Central memory CD8-positive, alpha-beta T cell (primary cell): Measurements from ENCODE around the gene SYCE1.
"Not testable (repeated sequence)": the region's sequence is repeated elsewhere in the genome, so short reads cannot be mapped to it uniquely, and the experiment has no call there.

Experiments
- ATAC-seq: fragments of 150-1000 bp; cut with Tn5 transposase; replicated peaks from 2 replicates; pipeline ENCODE4 v1.10.0; 2022; ENCODE audit warnings: mild to moderate bottlenecking, moderate FRiP score, moderate number of reproducible peaks; ENCODE audit not compliant: poor library complexity, severe bottlenecking; ENCODE audit errors: extremely low read depth
- DNase-seq, 2 donors: peaks; one replicate each; pipeline ENCODE4 v3.0.0; 2021; ENCODE audit warnings: low spot score in 2 of 2
- H3K27ac Mint-ChIP-seq: one replicate; pipeline ENCODE4 v1.8.0; 2022; ENCODE audit warnings: low read depth, mild to moderate bottlenecking, moderate library complexity, mixed read lengths
- H3K27me3 Mint-ChIP-seq: one replicate; pipeline ENCODE4 v1.8.0; 2022; ENCODE audit warnings: mixed read lengths
- H3K36me3 Mint-ChIP-seq: one replicate; pipeline ENCODE4 v1.8.0; 2022; ENCODE audit warnings: mild to moderate bottlenecking, moderate library complexity, mixed read lengths; ENCODE audit not compliant: insufficient read depth
- H3K4me1 Mint-ChIP-seq: one replicate; pipeline ENCODE4 v1.8.0; 2022; ENCODE audit warnings: mixed read lengths
- H3K4me3 Mint-ChIP-seq: one replicate; pipeline ENCODE4 v1.8.0; 2022; ENCODE audit warnings: mild to moderate bottlenecking, moderate library complexity, mixed read lengths
- H3K9me3 Mint-ChIP-seq: one replicate; pipeline ENCODE4 v1.8.0; 2022; ENCODE audit warnings: mixed read lengths

Gene SYCE1

DNA sequence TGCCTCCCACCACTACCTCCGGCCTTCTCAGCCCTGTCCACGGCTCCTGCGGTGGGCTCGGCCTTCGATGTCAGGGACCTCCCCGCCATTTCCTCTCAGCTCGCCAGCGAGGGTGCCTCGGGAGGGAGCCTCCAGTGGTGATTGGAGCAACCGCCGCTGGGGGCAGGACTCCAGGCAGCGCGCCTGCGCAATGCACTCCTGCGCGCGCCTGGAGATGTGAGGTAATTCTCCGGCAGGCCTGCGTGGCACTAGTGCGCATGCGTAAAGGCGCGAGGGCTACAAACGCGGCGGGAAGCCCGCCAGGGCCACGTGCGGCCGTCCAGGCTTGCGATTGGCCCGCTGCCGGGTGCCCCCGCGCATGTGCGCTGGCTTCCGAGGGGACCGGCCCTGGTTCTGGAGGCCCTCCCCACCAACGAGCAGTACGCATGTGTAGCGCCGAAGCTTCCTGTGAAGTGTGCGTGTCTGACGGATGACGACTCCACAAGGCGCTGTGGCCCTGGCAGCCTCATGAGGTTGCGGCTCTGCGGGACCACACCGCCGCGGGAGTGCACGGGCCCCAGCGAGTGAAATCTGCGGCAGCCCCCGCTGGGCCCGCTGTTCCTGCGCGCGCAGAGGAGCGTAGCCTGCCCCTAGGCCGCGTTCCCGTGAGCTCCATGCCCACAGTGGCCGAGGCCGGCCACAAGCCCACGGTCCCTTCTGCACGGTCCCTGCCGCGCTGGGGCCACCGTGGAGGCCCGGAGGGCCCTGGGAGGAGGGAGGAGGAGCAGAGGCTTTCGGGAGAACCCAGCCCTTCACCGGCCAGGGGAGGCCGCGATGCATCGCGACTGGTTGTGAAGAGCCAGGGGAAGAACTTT, at the start of gene SYCE1:
Gene SYCE1, minus strand, starts transcription at position 143 of the 854 bp plus-strand sequence. Its CDS starts 54 bp downstream, at position 89.
- ATAC-seq (no peak), DNase-seq (no peak)
- H3K4me3 Mint-ChIP-seq = no peak within 1 kb of the TSS
- peaks cover 2% of the 10 kb centered on the region for H3K36me3 Mint-ChIP-seq
- peaks cover 38% of the 10 kb centered on the region for H3K27me3 Mint-ChIP-seq
- H3K9me3 Mint-ChIP-seq = no peaks in the 10 kb centered on the region
- no peaks in the 10 kb centered on the region for H3K4me1 Mint-ChIP-seq
- no peak within 1 kb of the TSS for H3K27ac Mint-ChIP-seq

DNA sequence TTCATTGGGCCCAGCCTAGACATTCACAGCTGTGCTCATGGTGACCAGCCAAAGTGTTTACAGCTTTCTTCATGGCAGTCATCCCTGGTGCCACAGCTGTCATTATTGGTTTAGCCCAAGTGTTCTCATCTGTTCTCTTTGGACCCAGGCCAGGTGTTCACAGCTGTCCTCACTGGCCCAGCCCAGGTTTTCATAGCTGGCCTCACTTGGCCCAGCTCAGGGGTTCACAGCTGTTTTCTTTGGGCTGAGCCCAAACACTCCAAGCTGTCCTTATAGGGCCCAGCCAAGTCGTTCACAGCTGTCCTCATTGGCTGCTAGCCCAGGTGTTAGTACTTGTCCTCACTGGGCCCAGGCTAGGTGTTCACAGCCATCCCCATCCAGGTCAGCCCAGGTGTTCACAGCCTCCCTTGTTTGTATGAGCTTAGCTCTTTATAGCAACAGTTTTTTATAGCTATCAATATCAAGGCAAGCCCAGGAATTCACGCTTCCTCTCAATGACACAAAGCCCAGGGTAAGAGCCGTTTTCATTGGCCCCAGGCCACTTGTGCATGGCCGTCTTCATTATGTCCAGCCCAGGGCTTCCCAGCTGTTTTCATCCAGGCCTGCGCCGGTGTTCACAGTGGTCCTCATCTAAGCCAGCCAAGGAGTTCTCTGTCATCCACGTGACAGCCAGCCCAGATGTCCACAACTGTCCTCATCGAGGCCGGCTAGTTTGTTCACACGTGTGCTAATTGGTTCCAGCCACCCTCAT, 49.6 kb upstream of the SYCE1 start:
- H3K36me3 Mint-ChIP-seq = no peaks in the 10 kb centered on the region
- DNase-seq = no peak
- no peaks in the 10 kb centered on the region for H3K4me1 Mint-ChIP-seq
- no peak overlapping the region for H3K27ac Mint-ChIP-seq
- no peak for ATAC-seq
- no peaks in the 10 kb centered on the region for H3K9me3 Mint-ChIP-seq
- peaks cover 16% of the 10 kb centered on the region for H3K27me3 Mint-ChIP-seq
- no peak overlapping the region for H3K4me3 Mint-ChIP-seq

GRCh38 chr10:133613699-133614098, 48.3 kb upstream of the SYCE1 start:
- Mint-ChIP-seq H3K9me3 (no peaks in the 10 kb centered on the region), H3K36me3 (no peaks in the 10 kb centered on the region), H3K4me3 (no peak overlapping the region), H3K27ac (no peak overlapping the region), H3K27me3 (peaks cover 30% of the 10 kb centered on the region), H3K4me1 (no peaks in the 10 kb centered on the region)
- DNase-seq (no peak), ATAC-seq (no peak)

- no peaks in the 10 kb centered on the region for H3K4me1 Mint-ChIP-seq
- H3K36me3 Mint-ChIP-seq = no peaks in the 10 kb centered on the region
- DNase-seq (no peak), ATAC-seq (no peak)
- no peaks in the 10 kb centered on the region for H3K9me3 Mint-ChIP-seq
- H3K27me3 Mint-ChIP-seq = peaks cover 52% of the 10 kb centered on the region
- no peak overlapping the region for H3K27ac Mint-ChIP-seq
- H3K4me3 Mint-ChIP-seq = no peak overlapping the region
Measured at GRCh38 chr10:133611079-133611478, 45.7 kb upstream of the SYCE1 start.

- Mint-ChIP-seq H3K36me3 (no peaks in the 10 kb centered on the region), H3K27ac (no peak overlapping the region), H3K9me3 (no peaks in the 10 kb centered on the region), H3K27me3 (peaks cover 74% of the 10 kb centered on the region), H3K4me3 (no peak overlapping the region), H3K4me1 (no peaks in the 10 kb centered on the region)
- ATAC-seq = no peak
- no peak for DNase-seq
Measured at GRCh38 chr10:133608855-133609254, 43.5 kb upstream of the SYCE1 start.

GRCh38 chr10:133603434-133603833, 38.1 kb upstream of the SYCE1 start:
- H3K9me3 Mint-ChIP-seq, ATAC-seq, H3K4me3 Mint-ChIP-seq, DNase-seq, H3K36me3 Mint-ChIP-seq, H3K4me1 Mint-ChIP-seq, H3K27ac Mint-ChIP-seq: not testable (repeated sequence)
- peaks cover 86% of the 10 kb centered on the region for H3K27me3 Mint-ChIP-seq

- no peaks in the 10 kb centered on the region for H3K4me1 Mint-ChIP-seq
- no peak for DNase-seq
- no peaks in the 10 kb centered on the region for H3K9me3 Mint-ChIP-seq
- peaks cover 89% of the 10 kb centered on the region for H3K27me3 Mint-ChIP-seq
- H3K36me3 Mint-ChIP-seq = peaks cover 2% of the 10 kb centered on the region
- H3K27ac Mint-ChIP-seq = no peak overlapping the region
- no peak overlapping the region for H3K4me3 Mint-ChIP-seq
- ATAC-seq = no peak
Measured at GRCh38 chr10:133600657-133601056, 35.3 kb upstream of the SYCE1 start.

DNA sequence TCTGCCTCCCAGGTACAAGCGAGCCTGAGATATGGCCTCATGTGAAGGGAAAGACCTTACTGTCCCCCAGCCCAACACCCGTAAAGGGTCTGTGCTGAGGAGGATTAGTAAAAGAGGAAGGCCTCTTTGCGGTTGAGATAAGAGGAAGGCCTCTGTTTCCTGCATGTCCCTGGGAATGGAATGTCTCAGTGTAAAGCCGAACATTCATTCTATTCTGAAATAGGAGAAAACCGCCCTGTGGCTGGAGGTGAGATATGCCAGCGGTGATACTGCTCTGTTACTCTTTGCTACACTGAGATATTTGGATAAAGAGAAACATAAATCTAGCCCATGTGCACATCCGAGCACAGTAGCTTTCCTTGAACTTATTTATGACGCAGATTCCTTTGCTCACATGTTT, 34.5 kb upstream of the SYCE1 start:
- not testable (repeated sequence) for DNase-seq, H3K4me3 Mint-ChIP-seq, H3K36me3 Mint-ChIP-seq, H3K4me1 Mint-ChIP-seq, H3K9me3 Mint-ChIP-seq, ATAC-seq, H3K27ac Mint-ChIP-seq
- peaks cover 89% of the 10 kb centered on the region for H3K27me3 Mint-ChIP-seq

DNA sequence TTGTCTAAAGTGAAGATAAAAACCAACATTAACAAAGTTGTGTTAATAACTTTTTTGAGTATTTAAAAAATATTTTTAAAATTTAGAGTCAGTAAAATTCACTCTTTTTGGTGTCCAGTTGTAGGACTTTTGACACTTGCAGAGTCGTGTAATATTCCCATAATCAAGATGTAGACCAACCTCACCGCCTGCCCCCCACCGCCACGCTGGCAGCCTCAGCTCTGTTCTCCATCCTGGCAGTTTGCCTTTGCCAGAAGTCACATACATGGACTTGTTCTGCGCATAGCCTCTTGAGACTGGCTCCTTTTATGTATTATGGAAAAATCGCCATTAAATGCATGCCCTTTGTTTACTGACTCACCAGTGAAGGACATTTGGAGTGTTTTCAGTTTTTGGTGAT, 27.3 kb upstream of the SYCE1 start:
- Mint-ChIP-seq H3K4me1 (no peaks in the 10 kb centered on the region), H3K4me3 (no peak overlapping the region), H3K27me3 (peaks cover 72% of the 10 kb centered on the region), H3K27ac (no peak overlapping the region), H3K9me3 (no peaks in the 10 kb centered on the region), H3K36me3 (no peaks in the 10 kb centered on the region)
- ATAC-seq (no peak), DNase-seq (no peak)

GRCh38 chr10:133590970-133591359, 25.6 kb upstream of the SYCE1 start:
- Mint-ChIP-seq H3K27me3 (peaks cover 55% of the 10 kb centered on the region), H3K4me3 (no peak overlapping the region), H3K9me3 (no peaks in the 10 kb centered on the region), H3K27ac (no peak overlapping the region), H3K4me1 (no peaks in the 10 kb centered on the region), H3K36me3 (no peaks in the 10 kb centered on the region)
- ATAC-seq (no peak), DNase-seq (no peak)

DNA sequence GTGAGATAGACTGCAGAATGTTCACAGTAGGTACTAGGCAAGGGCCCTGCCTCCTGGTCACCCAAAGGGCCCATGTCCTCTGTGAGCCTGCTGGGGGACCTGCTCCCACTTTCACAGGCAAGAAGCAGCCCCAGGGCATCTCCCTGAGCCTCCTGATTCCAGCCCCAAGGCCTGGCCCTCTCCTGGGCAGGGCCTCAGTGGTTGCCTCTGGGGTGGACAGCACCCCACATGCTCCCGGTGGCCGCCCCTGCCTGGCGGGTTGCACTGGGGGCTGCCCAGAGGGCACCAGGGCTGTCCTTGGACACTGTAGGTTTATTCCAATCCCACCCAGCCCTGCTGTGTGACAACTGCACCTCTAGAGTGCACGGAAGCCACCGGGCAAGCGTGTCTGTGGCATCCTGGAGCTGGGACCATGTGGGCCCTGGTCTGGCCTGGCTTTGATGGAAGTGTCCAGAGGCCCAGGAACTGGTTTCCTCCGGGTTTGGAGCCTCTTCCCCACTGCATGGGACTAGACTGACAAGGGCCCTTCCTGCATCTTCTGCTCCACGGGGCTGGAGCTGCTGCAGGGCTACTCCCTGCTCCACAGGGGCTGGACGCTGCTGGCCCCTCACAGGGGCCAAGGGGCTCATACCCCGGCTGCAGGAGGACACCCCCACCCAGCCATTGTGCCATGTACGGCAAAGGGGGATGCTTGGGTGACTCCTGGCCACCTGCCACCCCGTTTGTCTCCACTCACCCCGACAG, 25.0 kb upstream of the SYCE1 start:
- Mint-ChIP-seq H3K4me1 (no peaks in the 10 kb centered on the region), H3K4me3 (no peak overlapping the region), H3K36me3 (no peaks in the 10 kb centered on the region), H3K9me3 (no peaks in the 10 kb centered on the region), H3K27ac (no peak overlapping the region), H3K27me3 (peaks cover 49% of the 10 kb centered on the region)
- DNase-seq (no peak), ATAC-seq (no peak)

GRCh38 chr10:133577037-133577436, 11.7 kb upstream of the SYCE1 start:
- H3K4me3 Mint-ChIP-seq, DNase-seq, H3K4me1 Mint-ChIP-seq, H3K27ac Mint-ChIP-seq, ATAC-seq, H3K36me3 Mint-ChIP-seq, H3K27me3 Mint-ChIP-seq: not testable (repeated sequence)
- peaks cover 11% of the 10 kb centered on the region for H3K9me3 Mint-ChIP-seq
